Activated naive CD4-positive, alpha-beta T cell treated with Interleukin-2 at 50 U/mL for 16 hours (primary cell): ENCODE measurements around the gene CD109.

Experiments
- DNase-seq: peaks from one replicate; pipeline ENCODE4 v3.0.0-alpha.2; 2020

CD109 gene

GRCh38 chr6:73728548-73729205, 32.7 kb downstream of the CD109 start:
- peak; percentile 42 for DNase-seq

- DNase-seq, result no peak
Observed at GRCh38 chr6:73731285-73731684, 35.3 kb downstream of the CD109 start.

GRCh38 chr6:73732845-73733675, 37.1 kb downstream of the CD109 start:
- peak; percentile 68 for DNase-seq

GRCh38 chr6:73733791-73734190, 37.8 kb downstream of the CD109 start:
- DNase-seq, result no peak

- DNase-seq, result no peak
Observed at GRCh38 chr6:73734832-73735453, 38.9 kb downstream of the CD109 start.

GRCh38 chr6:73738367-73739028, 42.5 kb downstream of the CD109 start:
- DNase-seq, result no peak

- DNase-seq, result no peak
Observed at GRCh38 chr6:73739096-73739495, 43.1 kb downstream of the CD109 start.

GRCh38 chr6:73742433-73742832, 46.4 kb downstream of the CD109 start:
- DNase-seq, result no peak

- DNase-seq, result no peak
Observed at GRCh38 chr6:73743081-73743480, 47.1 kb downstream of the CD109 start.

GRCh38 chr6:73743556-73743955, 47.6 kb downstream of the CD109 start:
- no peak for DNase-seq

- no peak for DNase-seq
Observed at GRCh38 chr6:73746787-73747186, 50.8 kb downstream of the CD109 start.

GRCh38 chr6:73747289-73747688, 51.3 kb downstream of the CD109 start:
- DNase-seq, result no peak

- no peak for DNase-seq
Observed at GRCh38 chr6:73752943-73753342, 56.9 kb downstream of the CD109 start.

GRCh38 chr6:73766040-73766439, 70.0 kb downstream of the CD109 start:
- no peak for DNase-seq

GRCh38 chr6:73768558-73768957, 72.6 kb downstream of the CD109 start:
- no peak for DNase-seq

- DNase-seq, result no peak
Observed at GRCh38 chr6:73769976-73770375, 74.0 kb downstream of the CD109 start.

- no peak for DNase-seq
Observed at GRCh38 chr6:73774311-73774774, 78.3 kb downstream of the CD109 start.

GRCh38 chr6:73779943-73780342, 83.9 kb downstream of the CD109 start:
- no peak for DNase-seq

- DNase-seq, result no peak
Observed at GRCh38 chr6:73782911-73783310, 86.9 kb downstream of the CD109 start.

GRCh38 chr6:73784726-73785505, 88.9 kb downstream of the CD109 start:
- no peak for DNase-seq

- DNase-seq, result no peak
Observed at GRCh38 chr6:73790574-73790973, 94.6 kb downstream of the CD109 start.

GRCh38 chr6:73791336-73791735, 95.3 kb downstream of the CD109 start:
- no peak for DNase-seq

GRCh38 chr6:73792738-73793137, 96.7 kb downstream of the CD109 start:
- DNase-seq, result no peak
